ENCODE data around the gene CENPP. TPM values are rescaled to one million over a fixed set of nuclear protein-coding genes. Genes with fewer than 3 reads are reported as not detected.

CENPP gene
- total RNA-seq, 4 donors from 2014 or later = 0.98 to 7.9 (median 5.4) TPM

GRCh38 chr9:92297611-92298010, 28.1 kb upstream of the CENPP start:
- TF ChIP-seq CTCF (IDR thresholded peaks at IDR 0.05; ENCODE audit: low read depth) = no peak

- no peak for TF ChIP-seq CTCF (IDR thresholded peaks at IDR 0.05; ENCODE audit: low read depth)
Measured at GRCh38 chr9:92298036-92298435, 27.7 kb upstream of the CENPP start.

GRCh38 chr9:92299116-92299515, 26.6 kb upstream of the CENPP start:
- no peak for TF ChIP-seq CTCF (IDR thresholded peaks at IDR 0.05; ENCODE audit: low read depth)

GRCh38 chr9:92300936-92301335, 24.8 kb upstream of the CENPP start:
- TF ChIP-seq CTCF (IDR thresholded peaks at IDR 0.05; ENCODE audit: low read depth) = no peak

GRCh38 chr9:92308893-92309292, 16.9 kb upstream of the CENPP start:
- TF ChIP-seq CTCF (IDR thresholded peaks at IDR 0.05; ENCODE audit: low read depth) = no peak

GRCh38 chr9:92310562-92310961, 15.2 kb upstream of the CENPP start:
- TF ChIP-seq CTCF (IDR thresholded peaks at IDR 0.05; ENCODE audit: low read depth) = no peak

GRCh38 chr9:92312887-92313623, 12.7 kb upstream of the CENPP start:
- no peak for TF ChIP-seq CTCF (IDR thresholded peaks at IDR 0.05; ENCODE audit: low read depth)
